NCI-H1092 treated with DMSO at 0.1 percent for 48 hours (cell line): ENCODE data around the gene COA5.

Source experiments
- DNase-seq: peaks from one replicate; lab custom pipeline; 2025; lab: John Stamatoyannopoulos, UW

Gene COA5

DNA sequence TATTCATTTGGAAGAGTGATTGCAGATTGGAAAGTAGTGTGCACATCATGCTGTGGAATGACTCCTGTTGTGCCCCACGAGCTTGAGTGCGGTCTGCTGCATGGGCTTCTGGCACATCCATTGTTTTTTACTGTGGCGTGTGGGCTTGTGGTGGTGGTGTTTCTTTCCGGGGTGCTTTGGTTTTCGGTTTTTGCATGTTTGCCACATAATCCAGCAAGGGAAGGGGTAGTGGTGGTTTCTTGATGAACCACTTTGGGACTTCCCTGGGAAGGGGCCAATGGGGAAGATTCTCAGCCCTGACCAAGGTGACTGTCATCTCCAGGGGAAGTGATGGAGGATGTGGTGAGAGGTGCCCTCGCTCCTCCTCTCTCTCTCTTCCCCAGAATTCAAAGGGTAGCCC is 57.0 kb downstream of the COA5 start:
- DNase-seq = no peak

DNA sequence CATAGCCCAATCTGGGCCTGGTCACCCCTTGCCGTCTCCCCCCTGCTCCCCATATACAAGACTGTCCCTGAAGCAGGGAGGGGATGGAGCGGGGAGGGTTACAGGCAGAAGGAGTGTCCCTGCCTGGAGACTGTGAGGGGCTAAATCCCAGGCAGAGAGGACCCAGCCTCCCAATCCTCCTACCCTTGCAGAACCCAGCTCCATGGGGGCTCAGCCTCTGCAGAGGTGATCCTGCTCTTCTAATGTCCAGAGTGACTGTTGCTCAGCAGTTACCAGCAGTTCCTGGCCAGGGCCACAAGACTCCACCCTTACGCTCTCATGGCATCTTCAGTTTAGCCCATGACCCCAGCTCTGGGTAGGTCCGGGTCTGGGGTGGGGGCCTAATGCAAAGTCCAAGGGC is 58.1 kb downstream of the COA5 start:
- no peak for DNase-seq
